ENCODE results near the gene THUMPD1.
"Not testable (repeated sequence)": the region's sequence is repeated elsewhere in the genome, so short reads cannot be mapped to it uniquely, and the experiment has no call there.

THUMPD1 gene

GRCh38 chr16:20720251-20720650 is 21.4 kb downstream of the THUMPD1 start:
- Histone ChIP-seq H3K27me3 (no peaks in the 10 kb centered on the region), H3K9me3 (no peaks in the 10 kb centered on the region), H3K27ac (no peak overlapping the region), H3K4me3 (no peak overlapping the region), H3K36me3 (no peaks in the 10 kb centered on the region), H3K4me1 (no peaks in the 10 kb centered on the region)
- intact Hi-C loops (cut with DNase I; ENCODE audit: low total_unique reads): no loop called here
- no peak for TF ChIP-seq CTCF (IDR thresholded peaks at IDR 0.05)
- no peak for DNase-seq

GRCh38 chr16:20717718-20718117 is 23.9 kb downstream of the THUMPD1 start:
- H3K4me3 ChIP-seq; H3K36me3 ChIP-seq; intact Hi-C loops (cut with DNase I; ENCODE audit: low total_unique reads); H3K27ac ChIP-seq; H3K9me3 ChIP-seq; H3K27me3 ChIP-seq; H3K4me1 ChIP-seq; DNase-seq: not testable (repeated sequence)

DNA sequence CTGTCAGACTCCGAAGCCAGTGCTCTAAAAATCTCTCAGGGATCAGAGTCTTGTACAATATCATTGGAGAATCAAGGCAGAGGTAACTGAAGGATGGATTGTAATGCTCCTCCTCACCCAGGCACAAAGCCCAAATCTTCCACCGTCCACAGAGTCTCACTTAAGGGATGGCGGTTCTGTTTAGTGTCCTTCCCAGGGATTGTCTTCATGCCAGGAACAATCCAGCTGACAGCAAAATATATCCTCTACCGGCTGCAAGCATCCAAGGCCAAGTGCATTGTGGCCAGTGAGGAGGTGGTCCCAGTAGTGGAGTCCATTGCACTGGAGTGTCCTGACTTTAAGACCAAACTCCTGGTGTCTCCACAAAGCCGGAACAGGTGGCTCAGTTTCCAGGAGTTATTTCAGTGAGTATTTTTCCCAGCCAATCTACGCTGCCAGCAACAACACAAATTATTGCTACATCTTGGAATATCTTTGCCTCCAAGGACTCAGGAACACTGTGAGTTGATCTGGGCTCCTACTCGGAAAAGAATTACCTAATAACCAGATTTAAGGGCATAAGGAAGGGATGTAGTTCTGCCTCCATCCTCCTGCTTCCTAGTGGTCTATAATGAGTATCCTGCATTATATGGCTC is 30.2 kb downstream of the THUMPD1 start:
- no peaks in the 10 kb centered on the region for H3K9me3 ChIP-seq
- intact Hi-C loops (cut with DNase I; ENCODE audit: low total_unique reads): no loop called here
- no peak overlapping the region for H3K4me3 ChIP-seq
- no peak for TF ChIP-seq CTCF (IDR thresholded peaks at IDR 0.05)
- H3K4me1 ChIP-seq: peaks cover 0 to 26% (median 5%) of the 10 kb centered on the region in 4 donors
- H3K36me3 ChIP-seq: no peaks in the 10 kb centered on the region
- H3K27ac ChIP-seq: peak overlapping the region; percentile 55 to 68
- H3K27me3 ChIP-seq: no peaks in the 10 kb centered on the region
- no peak for DNase-seq

DNA sequence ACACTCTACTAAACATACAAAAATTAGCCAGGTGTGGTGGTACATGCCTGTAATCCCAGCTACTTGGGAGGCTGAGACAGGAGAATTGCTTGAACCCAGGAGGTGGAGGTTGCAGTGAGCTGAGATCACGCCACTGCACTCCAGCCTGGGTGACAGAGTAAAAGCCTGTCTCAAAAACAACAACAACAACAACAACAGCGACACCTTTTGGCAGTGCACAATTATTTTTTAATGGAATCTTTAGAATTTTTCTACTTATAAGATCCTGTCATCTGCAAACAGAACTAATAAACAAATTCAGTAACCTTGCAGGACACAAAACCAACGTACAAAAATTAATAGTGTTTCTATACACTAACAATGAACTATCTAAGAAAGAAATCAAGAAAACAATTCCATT is 33.5 kb downstream of the THUMPD1 start:
- H3K27me3 ChIP-seq; H3K4me3 ChIP-seq; H3K9me3 ChIP-seq; DNase-seq; intact Hi-C loops (cut with DNase I; ENCODE audit: low total_unique reads); H3K36me3 ChIP-seq: not testable (repeated sequence)
- Histone ChIP-seq H3K4me1 (peaks cover 0 to 43% (median 7%) of the 10 kb centered on the region in 4 donors), H3K27ac (peak overlapping the region; percentile 68 to 70)

DNA sequence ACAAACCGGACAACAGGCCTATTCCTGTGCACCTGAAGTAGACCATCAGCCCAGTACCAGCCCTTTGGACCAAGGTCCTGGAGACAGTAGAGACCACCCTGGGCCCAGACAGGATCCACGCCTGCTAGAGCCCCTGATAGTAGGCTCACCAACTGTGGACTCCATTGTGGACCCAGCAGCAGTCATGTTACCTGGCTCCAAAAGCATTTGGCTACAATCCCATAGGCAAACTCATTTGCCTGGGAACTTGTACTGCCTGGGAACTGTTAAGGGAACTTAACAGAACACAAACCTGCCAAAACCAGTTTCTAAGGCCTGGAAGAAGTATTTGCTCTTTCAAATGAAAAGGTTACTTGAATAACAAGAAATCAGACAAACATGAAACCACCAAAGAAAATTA is 34.2 kb downstream of the THUMPD1 start:
- no peak for DNase-seq

DNA sequence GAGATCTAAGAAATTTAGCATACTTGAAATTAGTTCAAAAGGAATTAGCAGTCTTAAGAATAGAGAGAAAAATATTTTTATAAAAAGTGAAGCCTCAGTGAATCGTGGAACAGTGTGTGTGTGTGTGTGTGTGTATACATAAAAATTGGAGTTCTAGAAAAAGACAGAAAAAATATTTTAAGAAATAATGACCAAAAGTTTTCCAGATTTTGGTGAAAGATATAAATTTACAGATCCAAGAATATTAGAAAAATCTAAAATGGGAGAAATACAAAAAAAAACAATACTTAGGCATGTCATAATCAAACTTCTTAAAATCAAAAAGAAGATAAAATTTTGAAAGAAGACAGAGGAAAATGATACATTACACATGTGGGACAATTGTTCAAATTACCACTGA is 35.6 kb downstream of the THUMPD1 start:
- H3K4me3 ChIP-seq; DNase-seq; H3K36me3 ChIP-seq; intact Hi-C loops (cut with DNase I; ENCODE audit: low total_unique reads); H3K27me3 ChIP-seq: not testable (repeated sequence)
- Histone ChIP-seq H3K9me3 (peaks cover 0 to 13% (median 0%) of the 10 kb centered on the region in 3 donors), H3K4me1 (peaks cover 0 to 29% (median 4%) of the 10 kb centered on the region in 4 donors), H3K27ac (peak overlapping the region in 1 of 2 donors; percentile 70)

More for the DNA sequence above, 34.2 kb downstream of the THUMPD1 start:
- TF ChIP-seq CTCF (IDR thresholded peaks at IDR 0.05): no peak
- Histone ChIP-seq H3K27ac (peak overlapping the region; percentile 68 to 70), H3K27me3 (no peaks in the 10 kb centered on the region), H3K9me3 (peaks cover 0 to 13% (median 0%) of the 10 kb centered on the region in 3 donors), H3K4me3 (no peak overlapping the region), H3K36me3 (no peaks in the 10 kb centered on the region), H3K4me1 (peaks cover 0 to 42% (median 7%) of the 10 kb centered on the region in 4 donors)
- intact Hi-C loops (cut with DNase I; ENCODE audit: low total_unique reads): no loop called here

GRCh38 chr16:20704281-20704680 is 37.3 kb downstream of the THUMPD1 start:
- no peaks in the 10 kb centered on the region for H3K27me3 ChIP-seq
- peaks cover 0 to 13% (median 0%) of the 10 kb centered on the region in 3 donors for H3K9me3 ChIP-seq
- no peak for DNase-seq
- no peak for TF ChIP-seq CTCF (IDR thresholded peaks at IDR 0.05)
- peak overlapping the region; percentile 54 to 74 for H3K27ac ChIP-seq
- H3K4me3 ChIP-seq: no peak overlapping the region
- H3K36me3 ChIP-seq: no peaks in the 10 kb centered on the region
- intact Hi-C loops (cut with DNase I; ENCODE audit: low total_unique reads): no loop called here
- peaks cover 0 to 23% (median 4%) of the 10 kb centered on the region in 4 donors for H3K4me1 ChIP-seq

DNA sequence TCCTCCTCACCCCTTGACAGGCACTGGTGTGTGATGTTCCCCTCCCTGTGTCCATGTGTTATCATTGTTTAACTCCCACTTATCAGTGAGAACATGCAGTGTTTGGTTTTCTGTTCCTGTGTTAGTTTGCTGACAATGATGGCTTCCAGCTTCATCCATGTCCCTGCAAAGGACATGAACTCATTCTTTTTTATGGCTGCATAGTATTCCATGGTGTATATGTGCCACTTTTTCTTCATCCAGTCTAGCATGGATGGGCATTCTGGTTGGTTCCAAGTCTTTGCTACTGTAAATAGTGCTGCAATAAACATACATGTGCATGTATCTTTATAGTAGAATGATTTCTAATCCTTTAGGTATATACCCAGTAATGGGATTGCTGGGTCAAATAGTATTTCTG is 39.9 kb downstream of the THUMPD1 start:
- DNase-seq; intact Hi-C loops (cut with DNase I; ENCODE audit: low total_unique reads); H3K27me3 ChIP-seq; H3K27ac ChIP-seq; H3K4me3 ChIP-seq; H3K36me3 ChIP-seq: not testable (repeated sequence)
- H3K9me3 ChIP-seq: peaks cover 0 to 13% (median 0%) of the 10 kb centered on the region in 3 donors
- H3K4me1 ChIP-seq: peaks cover 0 to 18% (median 2%) of the 10 kb centered on the region in 4 donors

Data from tibial artery (tissue), 4 donors.